Activated B cell treated with CpG ODN at 0.5 μM for 24 hours (primary cell): ENCODE measurements around the gene IL1RAP. TPM values are rescaled to one million over a fixed set of nuclear protein-coding genes. Genes with fewer than 3 reads are reported as not detected.
"Not testable (repeated sequence)": the region's sequence is repeated elsewhere in the genome, so short reads cannot be mapped to it uniquely, and the experiment has no call there.

Experiments used
- ATAC-seq: fragments of 200-7000 bp; cut with Tn5 transposase; one replicate; pipeline ENCODE4 v1.10.0; 2021; ENCODE audit warnings: low read depth, mild to moderate bottlenecking, moderate library complexity
- CTCF ChIA-PET: fragments of 350-600 bp; sonication (Branson Sonifier 250); formaldehyde crosslinking; loops from one replicate; lab custom pipeline; 2021; ENCODE audit warnings: antibody characterized with exemption; lab: Charles Lee
- POLR2A ChIA-PET: fragments of 350-600 bp; sonication (Branson Sonifier 250); formaldehyde crosslinking; loops from one replicate; lab custom pipeline; 2021; ENCODE audit warnings: antibody characterized with exemption; lab: Charles Lee
- DNase-seq: peaks from one replicate; pipeline ENCODE4 v3.0.0; 2022
- H3K27ac Mint-ChIP-seq: one replicate; pipeline ENCODE4 v1.8.0; 2020; ENCODE audit warnings: mixed read lengths
- H3K27me3 Mint-ChIP-seq: one replicate; pipeline ENCODE4 v1.8.0; 2021; ENCODE audit warnings: mixed read lengths
- H3K36me3 Mint-ChIP-seq: one replicate; pipeline ENCODE4 v1.8.0; 2021; ENCODE audit warnings: low read depth, mixed read lengths
- H3K4me1 Mint-ChIP-seq: one replicate; pipeline ENCODE4 v1.8.0; 2021; ENCODE audit warnings: mixed read lengths
- H3K4me3 Mint-ChIP-seq: one replicate; pipeline ENCODE4 v1.8.0; 2020; ENCODE audit warnings: mild to moderate bottlenecking, mixed read lengths
- H3K9me3 Mint-ChIP-seq: one replicate; pipeline ENCODE4 v1.8.0; 2020; ENCODE audit warnings: mixed read lengths
- intact Hi-C: fragments of 100-400 bp; cut with micrococcal nuclease; formaldehyde crosslinking; loops from one replicate; pipeline ENCODE4 v1.15.1; 2024
- total RNA-seq: library from RNA; stranded (reverse); gene quantifications from 2 replicates; pipeline ENCODE4 v1.2.3, GENCODE V29; 2022
- TF ChIP-seq, protein P1 (sequence below): fragments of 200-600 bp; IDR thresholded peaks from one replicate; pipeline ENCODE4 v1.8.0; 2022; ENCODE audit warnings: antibody characterized with exemption, mild to moderate bottlenecking

The IL1RAP gene, protein sequence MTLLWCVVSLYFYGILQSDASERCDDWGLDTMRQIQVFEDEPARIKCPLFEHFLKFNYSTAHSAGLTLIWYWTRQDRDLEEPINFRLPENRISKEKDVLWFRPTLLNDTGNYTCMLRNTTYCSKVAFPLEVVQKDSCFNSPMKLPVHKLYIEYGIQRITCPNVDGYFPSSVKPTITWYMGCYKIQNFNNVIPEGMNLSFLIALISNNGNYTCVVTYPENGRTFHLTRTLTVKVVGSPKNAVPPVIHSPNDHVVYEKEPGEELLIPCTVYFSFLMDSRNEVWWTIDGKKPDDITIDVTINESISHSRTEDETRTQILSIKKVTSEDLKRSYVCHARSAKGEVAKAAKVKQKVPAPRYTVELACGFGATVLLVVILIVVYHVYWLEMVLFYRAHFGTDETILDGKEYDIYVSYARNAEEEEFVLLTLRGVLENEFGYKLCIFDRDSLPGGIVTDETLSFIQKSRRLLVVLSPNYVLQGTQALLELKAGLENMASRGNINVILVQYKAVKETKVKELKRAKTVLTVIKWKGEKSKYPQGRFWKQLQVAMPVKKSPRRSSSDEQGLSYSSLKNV
- 4.7 and 6.3 TPM in 2 replicates for total RNA-seq

DNA sequence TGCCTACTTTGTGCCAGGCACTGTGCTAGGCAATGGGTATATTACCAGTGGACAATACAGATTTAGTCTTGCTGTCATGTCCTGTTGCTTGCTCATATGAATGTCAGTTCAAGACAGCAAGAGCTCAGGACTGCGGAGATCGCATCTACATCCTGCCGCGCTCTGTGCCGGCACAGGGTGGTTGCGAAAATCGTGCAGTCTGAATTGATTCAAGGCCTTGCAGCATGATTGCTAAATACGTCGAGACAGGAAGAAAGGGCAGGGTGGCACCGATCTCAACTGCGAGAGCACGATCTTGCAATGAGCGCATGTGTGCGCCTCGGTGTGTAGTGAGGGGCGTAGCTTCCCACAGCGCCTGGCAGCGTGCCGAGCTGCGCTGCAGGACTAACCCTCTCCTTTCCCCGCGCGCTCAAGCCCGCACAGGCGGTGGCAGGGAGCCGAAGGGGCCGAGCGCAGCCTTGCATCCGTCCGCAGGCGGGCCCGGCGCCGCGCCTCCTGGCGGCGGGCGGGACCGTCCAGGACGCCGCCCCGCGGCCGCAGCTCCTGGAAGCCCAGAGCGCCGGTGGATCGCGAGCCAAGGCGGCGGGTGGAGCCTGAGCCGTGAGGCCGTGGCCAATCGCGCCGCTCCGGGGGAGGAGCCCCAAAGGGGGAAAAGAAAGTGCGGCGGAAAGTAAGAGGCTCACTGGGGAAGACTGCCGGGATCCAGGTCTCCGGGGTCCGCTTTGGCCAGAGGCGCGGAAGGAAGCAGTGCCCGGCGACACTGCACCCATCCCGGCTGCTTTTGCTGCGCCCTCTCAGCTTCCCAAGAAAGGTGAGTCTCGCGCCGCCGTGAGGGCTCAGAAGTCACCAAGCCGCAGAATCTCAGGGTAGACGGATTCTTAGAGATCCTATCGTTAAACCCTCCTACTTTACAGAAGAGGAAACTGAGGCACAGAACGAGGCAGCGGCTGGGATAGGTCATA lies at the start of gene IL1RAP:
TSS of gene IL1RAP (plus strand) at position 677 of the 962 bp plus-strand sequence. CDS start 50,205 bp downstream, outside the sequence.
- DNase-seq (peak; percentile 83), ATAC-seq (peak; percentile 96)
- Mint-ChIP-seq H3K4me3 (peak within 1 kb of the TSS; percentile 92), H3K4me1 (peaks cover 18% of the 10 kb centered on the region), H3K27ac (peak within 1 kb of the TSS; percentile 84), H3K9me3 (no peaks in the 10 kb centered on the region), H3K36me3 (peaks cover 6% of the 10 kb centered on the region), H3K27me3 (peaks cover 8% of the 10 kb centered on the region)
- intact Hi-C loops = loop anchor here (1.0 to 2.0 kb wide), 3 partner anchors 73 to 184 kb away; no protein-coding TSS in a partner anchor
- TF ChIP-seq, protein P1, sequence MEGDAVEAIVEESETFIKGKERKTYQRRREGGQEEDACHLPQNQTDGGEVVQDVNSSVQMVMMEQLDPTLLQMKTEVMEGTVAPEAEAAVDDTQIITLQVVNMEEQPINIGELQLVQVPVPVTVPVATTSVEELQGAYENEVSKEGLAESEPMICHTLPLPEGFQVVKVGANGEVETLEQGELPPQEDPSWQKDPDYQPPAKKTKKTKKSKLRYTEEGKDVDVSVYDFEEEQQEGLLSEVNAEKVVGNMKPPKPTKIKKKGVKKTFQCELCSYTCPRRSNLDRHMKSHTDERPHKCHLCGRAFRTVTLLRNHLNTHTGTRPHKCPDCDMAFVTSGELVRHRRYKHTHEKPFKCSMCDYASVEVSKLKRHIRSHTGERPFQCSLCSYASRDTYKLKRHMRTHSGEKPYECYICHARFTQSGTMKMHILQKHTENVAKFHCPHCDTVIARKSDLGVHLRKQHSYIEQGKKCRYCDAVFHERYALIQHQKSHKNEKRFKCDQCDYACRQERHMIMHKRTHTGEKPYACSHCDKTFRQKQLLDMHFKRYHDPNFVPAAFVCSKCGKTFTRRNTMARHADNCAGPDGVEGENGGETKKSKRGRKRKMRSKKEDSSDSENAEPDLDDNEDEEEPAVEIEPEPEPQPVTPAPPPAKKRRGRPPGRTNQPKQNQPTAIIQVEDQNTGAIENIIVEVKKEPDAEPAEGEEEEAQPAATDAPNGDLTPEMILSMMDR = no peak
- ChIA-PET CTCF (interaction anchor here (1.0 to 1.5 kb wide), 3 partner anchors 14 to 183 kb away, joined by 3 read pairs; no protein-coding TSS in a partner anchor), POLR2A (interaction anchor here (0.6 to 1.0 kb wide), 2 partner anchors 14 to 105 kb away, joined by 3 to 8 read pairs; no protein-coding TSS in a partner anchor)

DNA sequence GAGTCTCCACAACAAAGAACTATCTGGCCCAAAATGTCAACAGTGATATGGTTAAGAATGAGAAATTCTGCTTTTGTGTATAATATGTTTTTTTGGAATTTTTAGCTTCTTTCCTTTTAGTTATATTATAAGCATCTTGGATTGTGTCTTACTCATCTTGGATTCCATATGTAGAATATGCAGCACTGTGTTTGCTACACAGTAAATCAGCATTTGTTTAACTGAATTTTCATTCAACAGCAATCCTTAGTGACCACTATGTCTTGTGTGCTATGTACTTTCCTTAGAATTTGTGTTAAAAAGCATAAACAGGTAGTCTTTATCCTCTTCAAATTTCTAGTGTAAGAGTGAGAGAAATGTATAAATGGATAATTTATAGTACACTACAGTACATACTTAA lies 46.0 kb upstream of the IL1RAP start:
- no peaks in the 10 kb centered on the region for H3K4me1 Mint-ChIP-seq
- TF ChIP-seq, protein P1 = no peak
- intact Hi-C loops = no loop called here
- no peak overlapping the region for H3K27ac Mint-ChIP-seq
- no peak overlapping the region for H3K4me3 Mint-ChIP-seq
- peaks cover 5% of the 10 kb centered on the region for H3K9me3 Mint-ChIP-seq
- ATAC-seq (no peak), DNase-seq (no peak)
- CTCF ChIA-PET = no interaction called here
- peaks cover 12% of the 10 kb centered on the region for H3K27me3 Mint-ChIP-seq
- no peaks in the 10 kb centered on the region for H3K36me3 Mint-ChIP-seq
- POLR2A ChIA-PET = no interaction called here

DNA sequence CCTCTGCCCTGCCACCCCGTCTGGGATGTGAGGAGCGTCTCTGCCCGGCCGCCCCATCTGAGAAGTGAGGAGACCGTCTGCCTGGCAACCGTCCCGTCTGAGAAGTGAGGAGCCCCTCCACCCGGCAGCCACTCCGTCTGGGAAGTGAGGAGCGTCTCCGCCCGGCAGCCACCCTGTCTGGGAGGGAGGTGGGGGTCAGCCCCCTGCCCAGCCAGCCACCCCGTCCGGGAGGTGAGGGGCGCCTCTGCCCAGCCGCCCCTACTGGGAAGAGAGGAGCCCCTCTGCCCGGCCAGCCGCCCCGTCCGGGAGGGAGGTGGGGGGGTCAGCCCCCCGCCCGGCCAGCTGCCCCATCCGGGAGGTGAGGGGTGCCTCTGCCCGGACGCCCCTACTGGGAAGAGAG lies 40.6 kb upstream of the IL1RAP start:
- H3K36me3 Mint-ChIP-seq, ATAC-seq, H3K9me3 Mint-ChIP-seq, H3K4me1 Mint-ChIP-seq, H3K4me3 Mint-ChIP-seq, DNase-seq, intact Hi-C loops, H3K27me3 Mint-ChIP-seq, POLR2A ChIA-PET, H3K27ac Mint-ChIP-seq, CTCF ChIA-PET: not testable (repeated sequence)

DNA sequence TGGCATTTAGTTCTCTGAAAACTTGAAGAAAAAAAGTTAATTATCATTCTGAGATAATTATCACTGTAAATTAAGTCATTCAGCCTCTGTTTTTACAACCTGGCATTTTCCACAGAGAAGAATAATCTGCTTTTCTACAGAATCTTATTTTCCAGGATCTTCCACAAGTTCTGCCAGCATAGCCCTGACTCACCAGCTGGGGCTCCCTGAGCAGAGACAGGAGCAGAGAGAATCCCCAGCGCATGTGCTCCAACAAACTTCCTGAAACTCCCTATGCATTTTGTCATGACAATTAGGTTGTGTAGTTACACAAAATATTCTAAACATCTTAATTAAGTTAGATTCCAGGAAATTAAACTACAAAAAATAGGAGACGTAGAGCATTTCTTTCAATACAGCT lies 32.1 kb upstream of the IL1RAP start:
- no peaks in the 10 kb centered on the region for H3K4me1 Mint-ChIP-seq
- ChIA-PET POLR2A (no interaction called here), CTCF (no interaction called here)
- H3K4me3 Mint-ChIP-seq = no peak overlapping the region
- no peak for ATAC-seq
- TF ChIP-seq, protein P1 = no peak
- H3K9me3 Mint-ChIP-seq = no peaks in the 10 kb centered on the region
- intact Hi-C loops = no loop called here
- H3K36me3 Mint-ChIP-seq = no peaks in the 10 kb centered on the region
- DNase-seq = no peak
- peaks cover 9% of the 10 kb centered on the region for H3K27me3 Mint-ChIP-seq
- no peak overlapping the region for H3K27ac Mint-ChIP-seq

DNA sequence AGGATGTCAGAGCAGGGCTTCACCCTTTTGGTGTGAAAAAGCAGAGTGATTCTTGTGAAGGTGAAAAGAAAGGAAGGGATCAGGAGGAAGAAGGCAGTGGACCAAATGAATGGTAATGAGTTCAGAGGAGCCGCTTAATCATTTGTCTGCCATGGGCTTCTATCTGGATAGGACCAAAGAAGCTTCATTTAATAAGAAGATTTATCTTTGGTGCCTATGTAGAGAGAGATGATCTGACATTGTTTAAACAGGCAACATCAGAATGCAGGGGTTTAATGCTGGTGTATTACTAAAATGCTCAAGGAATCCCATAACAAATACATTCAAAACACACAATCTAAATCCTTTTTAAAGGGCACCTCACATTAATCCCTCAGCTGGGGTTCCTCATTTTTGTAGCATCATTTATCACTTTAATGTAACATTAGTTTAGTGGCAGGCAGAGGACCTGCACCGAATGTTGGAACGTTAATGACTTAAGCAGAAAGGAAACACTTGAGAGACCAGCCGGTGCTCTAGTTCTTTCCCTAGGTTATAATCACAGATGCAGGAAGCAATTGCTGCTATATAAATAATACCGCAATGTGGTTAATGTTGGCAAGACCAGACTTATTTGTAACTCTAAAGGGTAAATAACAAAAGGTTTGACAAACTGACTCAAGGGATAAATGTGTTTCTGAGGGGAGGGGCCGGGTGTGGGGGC lies 27.9 kb upstream of the IL1RAP start:
- Mint-ChIP-seq H3K4me3 (no peak overlapping the region), H3K9me3 (no peaks in the 10 kb centered on the region), H3K36me3 (no peaks in the 10 kb centered on the region), H3K4me1 (no peaks in the 10 kb centered on the region), H3K27ac (no peak overlapping the region), H3K27me3 (peaks cover 27% of the 10 kb centered on the region)
- TF ChIP-seq, protein P1 = no peak
- ChIA-PET POLR2A (no interaction called here), CTCF (no interaction called here)
- intact Hi-C loops = no loop called here
- ATAC-seq (no peak), DNase-seq (no peak)
